Ovary (tissue), 3 donors: ENCODE data around the gene SHROOM3.

Source experiments
- EP300 ChIP-seq: sonication (generic); formaldehyde crosslinking; IDR thresholded peaks from one replicate; pipeline ENCODE4 v1.6.1; 2017; ENCODE audit warnings: antibody characterized with exemption
- TF ChIP-seq, protein P1 (sequence below), 3 donors: fragments of 450-650 bp in 2 of 3; fragments of 200-600 bp in 1 of 3; IDR thresholded peaks; one replicate each; pipeline versions ENCODE4 v1.5.1 to v1.8.0; 2016 to 2022; ENCODE audit warnings: antibody characterized with exemption in 3 of 3, mild to moderate bottlenecking in 1 of 3
- donor health status: DM: no; HTN: no; CAD: no.

DNA sequence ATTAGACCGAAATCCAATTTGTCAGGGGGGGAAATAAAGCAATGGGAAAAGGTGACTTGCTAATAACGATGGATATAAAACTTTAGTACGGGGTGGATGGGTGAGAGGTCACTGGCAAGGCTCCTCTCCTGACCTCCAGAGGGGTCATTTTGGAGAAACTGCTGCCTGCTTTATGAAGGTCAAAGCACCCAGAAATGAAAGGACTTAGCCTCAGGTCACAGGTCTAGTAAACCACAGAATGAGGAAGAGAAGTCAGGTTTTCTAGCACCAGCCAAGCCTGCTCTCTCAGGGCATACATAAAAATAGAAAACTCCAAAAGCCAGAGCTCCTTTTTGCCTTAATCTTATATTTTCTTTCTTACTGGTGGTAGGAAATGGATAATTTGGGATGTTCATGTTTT is 134.2 kb downstream of the SHROOM3 start:
- TF ChIP-seq, protein P1, sequence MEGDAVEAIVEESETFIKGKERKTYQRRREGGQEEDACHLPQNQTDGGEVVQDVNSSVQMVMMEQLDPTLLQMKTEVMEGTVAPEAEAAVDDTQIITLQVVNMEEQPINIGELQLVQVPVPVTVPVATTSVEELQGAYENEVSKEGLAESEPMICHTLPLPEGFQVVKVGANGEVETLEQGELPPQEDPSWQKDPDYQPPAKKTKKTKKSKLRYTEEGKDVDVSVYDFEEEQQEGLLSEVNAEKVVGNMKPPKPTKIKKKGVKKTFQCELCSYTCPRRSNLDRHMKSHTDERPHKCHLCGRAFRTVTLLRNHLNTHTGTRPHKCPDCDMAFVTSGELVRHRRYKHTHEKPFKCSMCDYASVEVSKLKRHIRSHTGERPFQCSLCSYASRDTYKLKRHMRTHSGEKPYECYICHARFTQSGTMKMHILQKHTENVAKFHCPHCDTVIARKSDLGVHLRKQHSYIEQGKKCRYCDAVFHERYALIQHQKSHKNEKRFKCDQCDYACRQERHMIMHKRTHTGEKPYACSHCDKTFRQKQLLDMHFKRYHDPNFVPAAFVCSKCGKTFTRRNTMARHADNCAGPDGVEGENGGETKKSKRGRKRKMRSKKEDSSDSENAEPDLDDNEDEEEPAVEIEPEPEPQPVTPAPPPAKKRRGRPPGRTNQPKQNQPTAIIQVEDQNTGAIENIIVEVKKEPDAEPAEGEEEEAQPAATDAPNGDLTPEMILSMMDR (IDR thresholded peaks at IDR 0.05) = no peak
- TF ChIP-seq EP300 = no peak
